Measurements from ENCODE around the gene GABRR2. TPM values are rescaled to one million over a fixed set of nuclear protein-coding genes. Genes with fewer than 3 reads are reported as not detected.
"Not testable (repeated sequence)": the region's sequence is repeated elsewhere in the genome, so short reads cannot be mapped to it uniquely, and the experiment has no call there.

The GABRR2 gene
- polyA plus RNA-seq, 2 donors, result 0.08 to 0.12 TPM

GRCh38 chr6:89298680-89299465 is 16.2 kb downstream of the GABRR2 start:
- WGBS, 2 donors, result 41 to 58% methylated on average over 4 of the region's 4 CpGs

GRCh38 chr6:89297695-89298351 is 17.3 kb downstream of the GABRR2 start:
- H3K27ac ChIP-seq (ENCODE audit: low read depth in 2 of 2, low read length in 1 of 2), result peak overlapping the region; percentile 85 to 90
- H3K9me3 ChIP-seq (ENCODE audit: control insufficient read depth in 2 of 2, insufficient read depth in 1 of 2, low read depth in 1 of 2, low read length in 1 of 2), result peaks cover 0 to 5% of the 10 kb centered on the region in 2 donors
- peaks cover 0 to 7% of the 10 kb centered on the region in 2 donors for H3K4me1 ChIP-seq (ENCODE audit: control insufficient read depth in 2 of 2, insufficient read depth in 2 of 2, low read length in 1 of 2)
- no peaks in the 10 kb centered on the region for H3K36me3 ChIP-seq (ENCODE audit: control insufficient read depth in 2 of 2, insufficient read depth in 2 of 2, low read length in 1 of 2)
- peak overlapping the region in 1 of 2 donors; percentile 33 for H3K4me3 ChIP-seq (ENCODE audit: low read depth in 1 of 2, low read length in 2 of 2)
- no peaks in the 10 kb centered on the region for H3K27me3 ChIP-seq (ENCODE audit: control insufficient read depth in 1 of 2, insufficient read depth in 2 of 2, low read length in 2 of 2)
- 22 to 26% methylated on average over 12 of the region's 12 CpGs for WGBS, 2 donors

More at GRCh38 chr6:89298680-89299465, 16.2 kb downstream of the GABRR2 start:
- Histone ChIP-seq H3K27me3 (ENCODE audit: control insufficient read depth in 1 of 2, insufficient read depth in 2 of 2, low read length in 2 of 2) (no peaks in the 10 kb centered on the region), H3K4me3 (ENCODE audit: low read depth in 1 of 2, low read length in 2 of 2) (no peak overlapping the region), H3K27ac (ENCODE audit: low read depth in 2 of 2, low read length in 1 of 2) (peak overlapping the region; percentile 68 to 83), H3K9me3 (ENCODE audit: control insufficient read depth in 2 of 2, insufficient read depth in 1 of 2, low read depth in 1 of 2, low read length in 1 of 2) (peaks cover 0 to 7% of the 10 kb centered on the region in 2 donors), H3K36me3 (ENCODE audit: control insufficient read depth in 2 of 2, insufficient read depth in 2 of 2, low read length in 1 of 2) (no peaks in the 10 kb centered on the region), H3K4me1 (ENCODE audit: control insufficient read depth in 2 of 2, insufficient read depth in 2 of 2, low read length in 1 of 2) (peaks cover 0 to 7% of the 10 kb centered on the region in 2 donors)

GRCh38 chr6:89295981-89296380 is 19.1 kb downstream of the GABRR2 start:
- no peaks in the 10 kb centered on the region for H3K9me3 ChIP-seq (ENCODE audit: control insufficient read depth in 2 of 2, insufficient read depth in 1 of 2, low read depth in 1 of 2, low read length in 1 of 2)
- no peaks in the 10 kb centered on the region for H3K27me3 ChIP-seq (ENCODE audit: control insufficient read depth in 1 of 2, insufficient read depth in 2 of 2, low read length in 2 of 2)
- H3K36me3 ChIP-seq (ENCODE audit: control insufficient read depth in 2 of 2, insufficient read depth in 2 of 2, low read length in 1 of 2), result no peaks in the 10 kb centered on the region
- H3K4me1 ChIP-seq (ENCODE audit: control insufficient read depth in 2 of 2, insufficient read depth in 2 of 2, low read length in 1 of 2), result peaks cover 0 to 7% of the 10 kb centered on the region in 2 donors
- 93 to 97% methylated on average over 2 of the region's 2 CpGs for WGBS, 2 donors
- no peak overlapping the region for H3K27ac ChIP-seq (ENCODE audit: low read depth in 2 of 2, low read length in 1 of 2)
- no peak overlapping the region for H3K4me3 ChIP-seq (ENCODE audit: low read depth in 1 of 2, low read length in 2 of 2)

- H3K4me1 ChIP-seq (ENCODE audit: control insufficient read depth in 2 of 2, insufficient read depth in 2 of 2, low read length in 1 of 2); H3K27ac ChIP-seq (ENCODE audit: low read depth in 2 of 2, low read length in 1 of 2); H3K27me3 ChIP-seq (ENCODE audit: control insufficient read depth in 1 of 2, insufficient read depth in 2 of 2, low read length in 2 of 2); H3K36me3 ChIP-seq (ENCODE audit: control insufficient read depth in 2 of 2, insufficient read depth in 2 of 2, low read length in 1 of 2); H3K9me3 ChIP-seq (ENCODE audit: control insufficient read depth in 2 of 2, insufficient read depth in 1 of 2, low read depth in 1 of 2, low read length in 1 of 2); H3K4me3 ChIP-seq (ENCODE audit: low read depth in 1 of 2, low read length in 2 of 2): not testable (repeated sequence)
- 54 to 78% methylated on average over 1 of the region's 1 CpG for WGBS, 2 donors
Observed at GRCh38 chr6:89295116-89295515, 20.0 kb downstream of the GABRR2 start.

GRCh38 chr6:89291256-89291819 is 23.8 kb downstream of the GABRR2 start:
- Histone ChIP-seq H3K27me3 (ENCODE audit: control insufficient read depth in 1 of 2, insufficient read depth in 2 of 2, low read length in 2 of 2) (no peaks in the 10 kb centered on the region), H3K4me3 (ENCODE audit: low read depth in 1 of 2, low read length in 2 of 2) (no peak overlapping the region), H3K36me3 (ENCODE audit: control insufficient read depth in 2 of 2, insufficient read depth in 2 of 2, low read length in 1 of 2) (no peaks in the 10 kb centered on the region), H3K9me3 (ENCODE audit: control insufficient read depth in 2 of 2, insufficient read depth in 1 of 2, low read depth in 1 of 2, low read length in 1 of 2) (peaks cover 0 to 3% of the 10 kb centered on the region in 2 donors), H3K4me1 (ENCODE audit: control insufficient read depth in 2 of 2, insufficient read depth in 2 of 2, low read length in 1 of 2) (no peaks in the 10 kb centered on the region), H3K27ac (ENCODE audit: low read depth in 2 of 2, low read length in 1 of 2) (no peak overlapping the region)
- 84 to 88% methylated on average over 11 of the region's 11 CpGs for WGBS, 2 donors

GRCh38 chr6:89290401-89291155 is 24.5 kb downstream of the GABRR2 start:
- Histone ChIP-seq H3K4me3 (ENCODE audit: low read depth in 1 of 2, low read length in 2 of 2) (no peak overlapping the region), H3K9me3 (ENCODE audit: control insufficient read depth in 2 of 2, insufficient read depth in 1 of 2, low read depth in 1 of 2, low read length in 1 of 2) (peaks cover 0 to 3% of the 10 kb centered on the region in 2 donors), H3K27ac (ENCODE audit: low read depth in 2 of 2, low read length in 1 of 2) (no peak overlapping the region), H3K4me1 (ENCODE audit: control insufficient read depth in 2 of 2, insufficient read depth in 2 of 2, low read length in 1 of 2) (no peaks in the 10 kb centered on the region), H3K27me3 (ENCODE audit: control insufficient read depth in 1 of 2, insufficient read depth in 2 of 2, low read length in 2 of 2) (no peaks in the 10 kb centered on the region), H3K36me3 (ENCODE audit: control insufficient read depth in 2 of 2, insufficient read depth in 2 of 2, low read length in 1 of 2) (no peaks in the 10 kb centered on the region)
- WGBS, 2 donors, result 82 to 83% methylated on average over 13 of the region's 13 CpGs

GRCh38 chr6:89289710-89290109 is 25.4 kb downstream of the GABRR2 start:
- Histone ChIP-seq H3K4me3 (ENCODE audit: low read depth in 1 of 2, low read length in 2 of 2) (no peak overlapping the region), H3K36me3 (ENCODE audit: control insufficient read depth in 2 of 2, insufficient read depth in 2 of 2, low read length in 1 of 2) (no peaks in the 10 kb centered on the region), H3K9me3 (ENCODE audit: control insufficient read depth in 2 of 2, insufficient read depth in 1 of 2, low read depth in 1 of 2, low read length in 1 of 2) (peaks cover 0 to 3% of the 10 kb centered on the region in 2 donors), H3K27me3 (ENCODE audit: control insufficient read depth in 1 of 2, insufficient read depth in 2 of 2, low read length in 2 of 2) (no peaks in the 10 kb centered on the region), H3K27ac (ENCODE audit: low read depth in 2 of 2, low read length in 1 of 2) (no peak overlapping the region), H3K4me1 (ENCODE audit: control insufficient read depth in 2 of 2, insufficient read depth in 2 of 2, low read length in 1 of 2) (no peaks in the 10 kb centered on the region)
- 92 to 99% methylated on average over 3 of the region's 3 CpGs for WGBS, 2 donors

- Histone ChIP-seq H3K36me3 (ENCODE audit: control insufficient read depth in 2 of 2, insufficient read depth in 2 of 2, low read length in 1 of 2) (no peaks in the 10 kb centered on the region), H3K9me3 (ENCODE audit: control insufficient read depth in 2 of 2, insufficient read depth in 1 of 2, low read depth in 1 of 2, low read length in 1 of 2) (peaks cover 0 to 3% of the 10 kb centered on the region in 2 donors), H3K27ac (ENCODE audit: low read depth in 2 of 2, low read length in 1 of 2) (no peak overlapping the region), H3K4me1 (ENCODE audit: control insufficient read depth in 2 of 2, insufficient read depth in 2 of 2, low read length in 1 of 2) (no peaks in the 10 kb centered on the region), H3K27me3 (ENCODE audit: control insufficient read depth in 1 of 2, insufficient read depth in 2 of 2, low read length in 2 of 2) (no peaks in the 10 kb centered on the region), H3K4me3 (ENCODE audit: low read depth in 1 of 2, low read length in 2 of 2) (no peak overlapping the region)
- WGBS, 2 donors, result 91 to 92% methylated on average over 9 of the region's 9 CpGs
Observed at GRCh38 chr6:89287351-89288028, 27.6 kb downstream of the GABRR2 start.

- Histone ChIP-seq H3K36me3 (ENCODE audit: control insufficient read depth in 2 of 2, insufficient read depth in 2 of 2, low read length in 1 of 2) (no peaks in the 10 kb centered on the region), H3K9me3 (ENCODE audit: control insufficient read depth in 2 of 2, insufficient read depth in 1 of 2, low read depth in 1 of 2, low read length in 1 of 2) (peaks cover 0 to 3% of the 10 kb centered on the region in 2 donors), H3K27ac (ENCODE audit: low read depth in 2 of 2, low read length in 1 of 2) (no peak overlapping the region), H3K4me3 (ENCODE audit: low read depth in 1 of 2, low read length in 2 of 2) (no peak overlapping the region), H3K27me3 (ENCODE audit: control insufficient read depth in 1 of 2, insufficient read depth in 2 of 2, low read length in 2 of 2) (no peaks in the 10 kb centered on the region), H3K4me1 (ENCODE audit: control insufficient read depth in 2 of 2, insufficient read depth in 2 of 2, low read length in 1 of 2) (no peaks in the 10 kb centered on the region)
- 74 to 80% methylated on average over 6 of the region's 6 CpGs for WGBS, 2 donors
Observed at GRCh38 chr6:89286516-89286915, 28.6 kb downstream of the GABRR2 start.
